Esophagus squamous epithelium (tissue), 4 donors: ENCODE results near the gene DNTT.

Experiments
- POLR2A ChIP-seq, 4 donors: fragments of 450-650 bp; IDR thresholded peaks; one replicate each; pipeline ENCODE4 v1.6.1; 2017; ENCODE audit warnings: antibody characterized with exemption in 4 of 4, mild to moderate bottlenecking in 4 of 4, moderate library complexity in 3 of 4
- TF ChIP-seq, protein P1 (sequence below), 6 experiments: fragments of 450-650 bp in 4 of 6; fragments of 200-600 bp in 2 of 6; sonication (generic) in 2 of 6; IDR thresholded peaks; one replicate each; pipeline ENCODE4 v1.5.1; 2016 to 2019; ENCODE audit warnings: antibody characterized with exemption in 6 of 6, mild to moderate bottlenecking in 4 of 6, moderate library complexity in 4 of 6

DNA sequence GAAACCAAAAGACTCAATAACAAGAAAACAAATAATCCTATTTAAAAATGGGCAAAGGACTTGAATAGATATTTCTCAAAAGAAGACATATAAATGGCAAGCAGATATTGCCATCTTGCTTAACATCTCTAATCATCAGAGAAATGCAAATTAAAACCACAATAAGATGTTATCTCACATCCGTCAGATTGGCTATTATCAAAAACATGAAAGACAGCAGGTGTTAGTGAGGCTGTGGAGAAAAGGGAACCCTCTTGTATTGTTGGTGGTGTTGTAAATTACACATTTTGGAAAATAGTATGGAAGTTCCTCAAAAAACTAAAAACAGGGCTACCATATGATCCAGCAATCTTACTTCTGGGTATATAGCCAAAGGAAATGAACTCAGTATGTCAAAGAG is 28.9 kb downstream of the DNTT start:
- TF ChIP-seq, protein P1, sequence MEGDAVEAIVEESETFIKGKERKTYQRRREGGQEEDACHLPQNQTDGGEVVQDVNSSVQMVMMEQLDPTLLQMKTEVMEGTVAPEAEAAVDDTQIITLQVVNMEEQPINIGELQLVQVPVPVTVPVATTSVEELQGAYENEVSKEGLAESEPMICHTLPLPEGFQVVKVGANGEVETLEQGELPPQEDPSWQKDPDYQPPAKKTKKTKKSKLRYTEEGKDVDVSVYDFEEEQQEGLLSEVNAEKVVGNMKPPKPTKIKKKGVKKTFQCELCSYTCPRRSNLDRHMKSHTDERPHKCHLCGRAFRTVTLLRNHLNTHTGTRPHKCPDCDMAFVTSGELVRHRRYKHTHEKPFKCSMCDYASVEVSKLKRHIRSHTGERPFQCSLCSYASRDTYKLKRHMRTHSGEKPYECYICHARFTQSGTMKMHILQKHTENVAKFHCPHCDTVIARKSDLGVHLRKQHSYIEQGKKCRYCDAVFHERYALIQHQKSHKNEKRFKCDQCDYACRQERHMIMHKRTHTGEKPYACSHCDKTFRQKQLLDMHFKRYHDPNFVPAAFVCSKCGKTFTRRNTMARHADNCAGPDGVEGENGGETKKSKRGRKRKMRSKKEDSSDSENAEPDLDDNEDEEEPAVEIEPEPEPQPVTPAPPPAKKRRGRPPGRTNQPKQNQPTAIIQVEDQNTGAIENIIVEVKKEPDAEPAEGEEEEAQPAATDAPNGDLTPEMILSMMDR (IDR thresholded peaks at IDR 0.05): no peak
- TF ChIP-seq POLR2A (IDR thresholded peaks at IDR 0.05): no peak
